ENCODE measurements around the gene OTOGL. TPM values are rescaled to one million over a fixed set of nuclear protein-coding genes. Genes with fewer than 3 reads are reported as not detected.

OTOGL gene
- total RNA-seq, 1 experiment from 2014 or later, result not detected

DNA sequence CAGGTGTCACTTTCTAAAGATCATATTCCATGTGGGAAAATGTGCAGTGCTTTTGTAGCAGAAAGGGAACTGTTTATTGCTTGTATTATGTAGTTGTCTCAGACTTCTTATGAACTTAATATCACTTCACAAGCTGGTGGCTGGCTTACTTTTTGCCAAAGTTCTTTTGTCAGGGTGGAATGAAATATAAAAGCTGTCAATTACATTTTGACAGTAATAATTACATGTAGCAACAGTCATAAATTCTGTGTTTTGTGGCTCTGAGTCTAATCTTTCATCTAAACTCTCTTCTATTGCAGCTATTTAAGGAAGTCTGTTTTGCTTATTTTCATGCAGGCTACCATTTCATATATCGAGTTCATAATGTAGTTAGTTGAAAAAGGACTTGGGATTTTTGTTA is 106.6 kb downstream of the OTOGL start:
- H3K79me2 ChIP-seq (ENCODE audit: low read depth), result no peaks in the 10 kb centered on the region
- H3K4me3 ChIP-seq, result no peak overlapping the region
- POLR2A ChIA-PET (ENCODE audit: unreplicated experiment), result no interaction called here
- TF ChIP-seq, protein P1, sequence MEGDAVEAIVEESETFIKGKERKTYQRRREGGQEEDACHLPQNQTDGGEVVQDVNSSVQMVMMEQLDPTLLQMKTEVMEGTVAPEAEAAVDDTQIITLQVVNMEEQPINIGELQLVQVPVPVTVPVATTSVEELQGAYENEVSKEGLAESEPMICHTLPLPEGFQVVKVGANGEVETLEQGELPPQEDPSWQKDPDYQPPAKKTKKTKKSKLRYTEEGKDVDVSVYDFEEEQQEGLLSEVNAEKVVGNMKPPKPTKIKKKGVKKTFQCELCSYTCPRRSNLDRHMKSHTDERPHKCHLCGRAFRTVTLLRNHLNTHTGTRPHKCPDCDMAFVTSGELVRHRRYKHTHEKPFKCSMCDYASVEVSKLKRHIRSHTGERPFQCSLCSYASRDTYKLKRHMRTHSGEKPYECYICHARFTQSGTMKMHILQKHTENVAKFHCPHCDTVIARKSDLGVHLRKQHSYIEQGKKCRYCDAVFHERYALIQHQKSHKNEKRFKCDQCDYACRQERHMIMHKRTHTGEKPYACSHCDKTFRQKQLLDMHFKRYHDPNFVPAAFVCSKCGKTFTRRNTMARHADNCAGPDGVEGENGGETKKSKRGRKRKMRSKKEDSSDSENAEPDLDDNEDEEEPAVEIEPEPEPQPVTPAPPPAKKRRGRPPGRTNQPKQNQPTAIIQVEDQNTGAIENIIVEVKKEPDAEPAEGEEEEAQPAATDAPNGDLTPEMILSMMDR (conservative IDR thresholded peaks at IDR 0.05), result no peak
- TF ChIP-seq EZH2 (IDR thresholded peaks at IDR 0.05; ENCODE audit: low read depth), result no peak
- CTCF ChIA-PET, result no interaction called here
- no peak for DNase-seq
- H3K4me2 ChIP-seq, result no peak overlapping the region
- intact Hi-C loops (cut with micrococcal nuclease; ENCODE audit: unreplicated experiment), result no loop called here
- no peaks in the 10 kb centered on the region for H3K9me3 ChIP-seq (ENCODE audit: insufficient read depth, low read depth)
- no peak overlapping the region for H3K27ac ChIP-seq
- H3K4me1 ChIP-seq (replicated peaks; ENCODE audit: insufficient read depth), result no peaks in the 10 kb centered on the region
- H4K20me1 ChIP-seq (ENCODE audit: insufficient read depth), result no peaks in the 10 kb centered on the region
- no peaks in the 10 kb centered on the region for H3K36me3 ChIP-seq (ENCODE audit: low read depth)
- H3K27me3 ChIP-seq (ENCODE audit: insufficient read depth, low read depth), result no peaks in the 10 kb centered on the region
- H2AFZ ChIP-seq, result no peak overlapping the region
- H3K9me2 ChIP-seq (ENCODE audit: insufficient read depth), result no peaks in the 10 kb centered on the region; the same call in 1 of the 2 replicates
- BruUV-seq (replicated peaks), result no TSS peak
- H3F3A ChIP-seq (ENCODE audit: insufficient read depth, low read depth), result no peaks in the 10 kb centered on the region

DNA sequence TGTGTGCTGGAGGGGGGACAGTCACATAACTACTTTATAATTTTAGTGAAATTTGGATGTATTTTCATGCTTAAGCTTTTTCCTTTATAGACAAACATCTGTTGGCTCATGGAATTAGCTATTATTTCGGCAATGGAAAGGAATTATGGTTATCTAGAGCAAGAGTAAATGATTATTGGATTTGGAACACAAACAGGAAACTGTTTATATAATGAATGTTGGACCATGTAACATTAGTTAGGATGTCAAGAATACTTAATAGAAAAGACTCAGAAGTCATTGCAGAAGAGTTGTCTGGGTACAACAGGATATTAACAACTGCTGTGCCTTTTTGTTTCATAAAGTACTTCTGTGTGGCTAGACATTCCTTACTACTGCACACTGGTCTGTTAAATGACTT is 108.7 kb downstream of the OTOGL start:
- H3K9me3 ChIP-seq (ENCODE audit: insufficient read depth, low read depth), result no peaks in the 10 kb centered on the region
- BruUV-seq (replicated peaks), result no TSS peak
- intact Hi-C loops (cut with micrococcal nuclease; ENCODE audit: unreplicated experiment), result no loop called here
- CTCF ChIA-PET, result no interaction called here
- H3K79me2 ChIP-seq (ENCODE audit: low read depth), result no peaks in the 10 kb centered on the region
- H3K4me1 ChIP-seq (replicated peaks; ENCODE audit: insufficient read depth), result no peaks in the 10 kb centered on the region
- peak overlapping the region; percentile 23; the same call in 1 of the 2 replicates for H2AFZ ChIP-seq
- no peak overlapping the region for H3K4me2 ChIP-seq
- no peaks in the 10 kb centered on the region for H3F3A ChIP-seq (ENCODE audit: insufficient read depth, low read depth)
- H4K20me1 ChIP-seq (ENCODE audit: insufficient read depth), result no peaks in the 10 kb centered on the region
- no peak overlapping the region for H3K27ac ChIP-seq
- H3K27me3 ChIP-seq (ENCODE audit: insufficient read depth, low read depth), result no peaks in the 10 kb centered on the region
- DNase-seq, result no peak
- POLR2A ChIA-PET (ENCODE audit: unreplicated experiment), result no interaction called here
- H3K36me3 ChIP-seq (ENCODE audit: low read depth), result no peaks in the 10 kb centered on the region
- TF ChIP-seq EZH2 (IDR thresholded peaks at IDR 0.05; ENCODE audit: low read depth), result no peak
- TF ChIP-seq, protein P1 (conservative IDR thresholded peaks at IDR 0.05), result no peak
- H3K4me3 ChIP-seq, result no peak overlapping the region
- H3K9me2 ChIP-seq (ENCODE audit: insufficient read depth), result no peaks in the 10 kb centered on the region; the same call in 1 of the 2 replicates

DNA sequence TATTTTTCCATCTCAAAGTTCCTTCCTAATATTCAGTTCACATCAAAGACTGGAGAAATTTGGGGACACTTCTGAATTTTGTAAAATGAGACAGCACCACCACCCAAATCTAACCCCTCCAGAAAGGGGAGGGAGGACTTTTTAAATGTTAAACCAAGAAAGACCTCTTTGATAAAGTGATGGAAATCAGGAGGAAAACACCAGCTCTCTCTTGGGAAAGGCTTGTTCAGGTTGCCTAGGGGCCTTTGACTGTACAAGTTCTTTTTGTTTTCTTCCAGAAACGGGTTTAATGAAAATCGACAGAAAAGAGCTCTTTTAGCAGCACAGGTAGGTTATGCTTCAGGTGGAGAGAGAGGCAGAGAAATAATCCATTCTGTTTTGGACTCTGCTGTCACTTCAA is 112.3 kb downstream of the OTOGL start:
- Histone ChIP-seq H3K9me3 (ENCODE audit: insufficient read depth, low read depth) (no peaks in the 10 kb centered on the region), H3K79me2 (ENCODE audit: low read depth) (no peaks in the 10 kb centered on the region), H3K27me3 (ENCODE audit: insufficient read depth, low read depth) (no peaks in the 10 kb centered on the region), H3K9me2 (ENCODE audit: insufficient read depth) (no peaks in the 10 kb centered on the region), H3K4me1 (replicated peaks; ENCODE audit: insufficient read depth) (no peaks in the 10 kb centered on the region), H4K20me1 (ENCODE audit: insufficient read depth) (no peaks in the 10 kb centered on the region), H3K36me3 (ENCODE audit: low read depth) (no peaks in the 10 kb centered on the region), H3K27ac (no peak overlapping the region), H3F3A (ENCODE audit: insufficient read depth, low read depth) (no peaks in the 10 kb centered on the region), H3K4me3 (no peak overlapping the region), H2AFZ (no peak overlapping the region; the same call in 1 of the 2 replicates), H3K4me2 (no peak overlapping the region)
- no peak for DNase-seq
- ChIA-PET POLR2A (ENCODE audit: unreplicated experiment) (no interaction called here), CTCF (no interaction called here)
- no TSS peak for BruUV-seq (replicated peaks)
- intact Hi-C loops (cut with micrococcal nuclease; ENCODE audit: unreplicated experiment), result no loop called here
- no peak for TF ChIP-seq EZH2 (IDR thresholded peaks at IDR 0.05; ENCODE audit: low read depth)
- TF ChIP-seq, protein P1 (conservative IDR thresholded peaks at IDR 0.05), result no peak
